GM18870 (cell line): ENCODE data around the gene SPEM1.
"Not testable (repeated sequence)": the region's sequence is repeated elsewhere in the genome, so short reads cannot be mapped to it uniquely, and the experiment has no call there.

Experiments used
- ATAC-seq: cut with Tn5 transposase; IDR thresholded peaks from one replicate; pipeline ENCODE4 v1.9.1; 2021; ENCODE audit warnings: moderate library complexity; ENCODE audit not compliant: unreplicated experiment

SPEM1 gene

DNA sequence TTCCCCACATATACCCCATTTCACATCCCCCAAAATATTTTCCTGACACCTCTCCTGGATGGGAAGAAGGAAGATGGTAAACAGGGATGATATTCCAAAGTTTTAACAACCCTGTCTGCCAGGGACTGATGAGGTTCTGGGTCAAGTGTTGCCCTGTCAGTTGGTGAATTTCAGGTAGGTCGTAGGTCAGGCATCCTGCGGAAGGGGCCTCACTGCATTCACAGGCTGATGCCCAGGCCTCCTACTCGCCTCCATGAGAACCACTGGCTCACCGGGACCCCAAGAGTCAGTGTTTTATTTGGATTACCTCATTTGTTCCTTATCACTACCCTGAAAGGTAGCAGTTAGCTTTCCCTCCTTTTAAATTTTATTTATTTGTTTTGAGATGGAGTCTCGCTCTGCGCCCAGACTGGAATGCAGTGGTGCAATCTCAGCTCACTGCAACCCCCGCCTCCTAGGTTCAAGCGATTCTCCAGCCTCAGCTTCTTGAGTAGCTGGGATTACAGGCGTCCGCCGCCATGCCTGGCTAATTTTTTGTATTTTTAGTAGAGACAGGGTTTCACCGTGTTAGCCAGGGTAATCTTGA is 48.8 kb downstream of the SPEM1 start:
- no peak for ATAC-seq

DNA sequence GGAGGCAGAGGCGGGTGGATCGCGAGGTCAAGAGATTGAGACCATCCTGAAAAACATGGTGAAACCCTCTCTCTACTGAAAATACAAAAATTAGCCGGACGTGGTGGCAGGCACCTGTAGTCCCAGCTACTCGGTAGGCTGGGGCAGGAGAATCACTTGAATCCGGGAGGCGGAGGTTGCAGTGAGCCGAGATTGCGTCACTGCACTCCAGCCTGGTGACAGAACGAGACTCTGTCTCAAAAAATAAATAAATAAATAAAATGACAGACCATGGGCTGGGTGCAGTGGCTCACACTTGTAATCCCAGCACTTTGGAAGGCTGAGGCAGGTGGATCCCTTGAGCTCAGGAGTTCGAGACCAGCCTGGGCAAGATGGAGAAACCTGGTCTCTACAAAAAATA is 49.7 kb downstream of the SPEM1 start:
- not testable (repeated sequence) for ATAC-seq

DNA sequence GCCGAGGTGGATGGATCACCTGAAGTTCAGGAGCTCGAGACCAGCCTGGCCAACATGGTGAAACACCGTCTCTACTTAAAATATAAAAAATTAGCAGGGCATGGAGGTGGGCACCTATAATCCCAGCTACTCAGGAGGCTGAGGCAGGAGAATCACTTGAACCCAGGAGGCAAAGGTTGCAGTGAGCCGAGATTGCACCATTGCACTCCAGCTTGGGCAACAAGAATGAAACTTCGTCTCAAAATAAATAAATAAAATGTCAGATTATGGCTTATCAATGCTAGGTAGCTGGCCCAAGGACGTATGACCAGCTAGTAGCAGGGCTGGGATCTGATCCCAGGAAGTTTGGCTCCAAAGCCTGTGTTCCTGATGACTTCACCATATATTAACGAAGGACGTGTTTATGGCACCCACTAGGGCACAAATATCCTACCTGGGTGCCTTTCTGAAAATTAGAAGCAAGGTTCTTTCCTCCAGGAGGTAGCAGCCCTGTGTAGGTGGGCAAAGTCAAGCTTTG is 50.4 kb downstream of the SPEM1 start:
- ATAC-seq: not testable (repeated sequence)
